ENCODE results near the gene RBBP9. TPM values are rescaled to one million over a fixed set of nuclear protein-coding genes. Genes with fewer than 3 reads are reported as not detected.

The RBBP9 gene
- 8.6 and 9.6 TPM in 2 replicates for polyA plus RNA-seq (2013)

GRCh38 chr20:18496740-18497592, at the start of gene RBBP9:
Gene RBBP9 (minus strand): TSS chr20:18497225. CDS start chr20:18497167, 58 bp downstream.
- Histone ChIP-seq H3K4me3 (ENCODE audit: low read depth, low read length) (peak within 1 kb of the TSS; percentile 98), H3K4ac (ENCODE audit: low read depth, low read length) (no peak within 1 kb of the TSS), H3K4me1 (ENCODE audit: control insufficient read depth in 1 of 2, insufficient read depth in 2 of 2, low read length in 2 of 2) (peaks cover 3 to 4% of the 10 kb centered on the region in 2 experiments), H2AK5ac (ENCODE audit: low read length) (peak within 1 kb of the TSS; percentile 79), H3K4me2 (ENCODE audit: low read length) (peak within 1 kb of the TSS; percentile 94), H3K79me2 (ENCODE audit: control insufficient read depth, insufficient read depth, low read length, poor library complexity) (peaks cover 3% of the 10 kb centered on the region), H3K27ac (ENCODE audit: low read depth, low read length) (peak within 1 kb of the TSS; percentile 6), H2AFZ (ENCODE audit: insufficient read depth, low read length, poor library complexity) (peak within 1 kb of the TSS; percentile 69), H3K18ac (ENCODE audit: low read length) (no peak within 1 kb of the TSS), H3K79me1 (ENCODE audit: low read length) (peaks cover 4% of the 10 kb centered on the region), H4K8ac (ENCODE audit: low read depth, low read length) (peak within 1 kb of the TSS; percentile 89), H4K91ac (ENCODE audit: low read depth, low read length) (peak within 1 kb of the TSS; percentile 60), H2BK5ac (ENCODE audit: low read depth, low read length, poor library complexity) (peak within 1 kb of the TSS; percentile 11), H2BK12ac (ENCODE audit: low read length) (peak within 1 kb of the TSS; percentile 32), H3K14ac (ENCODE audit: low read length) (peak within 1 kb of the TSS; percentile 52), H4K12ac (ENCODE audit: low read depth, low read length) (peak within 1 kb of the TSS; percentile 96), H3K9ac (ENCODE audit: low read length) (peak within 1 kb of the TSS; percentile 83), H3K36me3 (ENCODE audit: control insufficient read depth in 1 of 2, insufficient read depth in 2 of 2, low read length in 2 of 2) (peaks cover 0 to 6% of the 10 kb centered on the region in 2 experiments), H2BK120ac (ENCODE audit: insufficient read depth, low read length, poor library complexity) (peak within 1 kb of the TSS; percentile 13), H3K9me3 (ENCODE audit: insufficient read depth, low read depth, low read length) (no peaks in the 10 kb centered on the region), H3K23ac (ENCODE audit: low read length) (no peak within 1 kb of the TSS), H3K27me3 (ENCODE audit: insufficient read depth, low read length) (no peaks in the 10 kb centered on the region)
- WGBS (ENCODE audit: extremely low coverage, insufficient coverage, insufficient read length), result no CpG with 5 or more reads among the region's 31 CpGs
- DNase-seq, result peak; percentile 72 to 82

GRCh38 chr20:18545566-18545965, 48.5 kb upstream of the RBBP9 start:
- Histone ChIP-seq H3K27ac (ENCODE audit: low read depth, low read length) (no peak overlapping the region), H2AFZ (ENCODE audit: insufficient read depth, low read length, poor library complexity) (no peak overlapping the region), H3K4ac (ENCODE audit: low read depth, low read length) (no peak overlapping the region), H2BK5ac (ENCODE audit: low read depth, low read length, poor library complexity) (no peak overlapping the region), H3K9ac (ENCODE audit: low read length) (no peak overlapping the region), H4K8ac (ENCODE audit: low read depth, low read length) (no peak overlapping the region), H3K18ac (ENCODE audit: low read length) (no peak overlapping the region), H3K14ac (ENCODE audit: low read length) (no peak overlapping the region), H3K4me1 (ENCODE audit: control insufficient read depth in 1 of 2, insufficient read depth in 2 of 2, low read length in 2 of 2) (no peaks in the 10 kb centered on the region), H3K4me2 (ENCODE audit: low read length) (no peak overlapping the region), H4K12ac (ENCODE audit: low read depth, low read length) (no peak overlapping the region), H4K91ac (ENCODE audit: low read depth, low read length) (no peak overlapping the region), H2BK120ac (ENCODE audit: insufficient read depth, low read length, poor library complexity) (no peak overlapping the region), H3K79me1 (ENCODE audit: low read length) (no peaks in the 10 kb centered on the region), H3K27me3 (ENCODE audit: insufficient read depth, low read length) (no peaks in the 10 kb centered on the region), H3K4me3 (ENCODE audit: low read depth, low read length) (no peak overlapping the region), H3K23ac (ENCODE audit: low read length) (no peak overlapping the region), H3K9me3 (ENCODE audit: insufficient read depth, low read depth, low read length) (no peaks in the 10 kb centered on the region), H2BK12ac (ENCODE audit: low read length) (no peak overlapping the region), H3K36me3 (ENCODE audit: control insufficient read depth in 1 of 2, insufficient read depth in 2 of 2, low read length in 2 of 2) (peaks cover 29 to 48% of the 10 kb centered on the region in 2 experiments), H2AK5ac (ENCODE audit: low read length) (no peak overlapping the region), H3K79me2 (ENCODE audit: control insufficient read depth, insufficient read depth, low read length, poor library complexity) (no peaks in the 10 kb centered on the region)
- no peak for DNase-seq
- no CpG with 5 or more reads among the region's 1 CpG for WGBS (ENCODE audit: extremely low coverage, insufficient coverage, insufficient read length)

- Histone ChIP-seq H3K9me3 (ENCODE audit: insufficient read depth, low read depth, low read length) (no peaks in the 10 kb centered on the region), H3K4me1 (ENCODE audit: control insufficient read depth in 1 of 2, insufficient read depth in 2 of 2, low read length in 2 of 2) (no peaks in the 10 kb centered on the region)
These were observed 46.9 kb upstream of the RBBP9 start for GRCh38 chr20:18543932-18544331.

GRCh38 chr20:18543216-18543615, 46.2 kb upstream of the RBBP9 start:
- H3K14ac ChIP-seq (ENCODE audit: low read length), result no peak overlapping the region

More at GRCh38 chr20:18543932-18544331, 46.9 kb upstream of the RBBP9 start:
- Histone ChIP-seq H3K9ac (ENCODE audit: low read length) (no peak overlapping the region), H3K4ac (ENCODE audit: low read depth, low read length) (no peak overlapping the region), H3K36me3 (ENCODE audit: control insufficient read depth in 1 of 2, insufficient read depth in 2 of 2, low read length in 2 of 2) (peaks cover 27 to 45% of the 10 kb centered on the region in 2 experiments), H4K8ac (ENCODE audit: low read depth, low read length) (no peak overlapping the region), H3K18ac (ENCODE audit: low read length) (no peak overlapping the region), H3K23ac (ENCODE audit: low read length) (no peak overlapping the region), H4K91ac (ENCODE audit: low read depth, low read length) (no peak overlapping the region), H3K4me2 (ENCODE audit: low read length) (no peak overlapping the region), H3K14ac (ENCODE audit: low read length) (no peak overlapping the region), H2BK5ac (ENCODE audit: low read depth, low read length, poor library complexity) (no peak overlapping the region), H3K27me3 (ENCODE audit: insufficient read depth, low read length) (no peaks in the 10 kb centered on the region), H3K27ac (ENCODE audit: low read depth, low read length) (no peak overlapping the region), H4K12ac (ENCODE audit: low read depth, low read length) (no peak overlapping the region), H2BK120ac (ENCODE audit: insufficient read depth, low read length, poor library complexity) (no peak overlapping the region), H2AK5ac (ENCODE audit: low read length) (no peak overlapping the region), H3K79me1 (ENCODE audit: low read length) (no peaks in the 10 kb centered on the region), H3K4me3 (ENCODE audit: low read depth, low read length) (no peak overlapping the region), H2AFZ (ENCODE audit: insufficient read depth, low read length, poor library complexity) (no peak overlapping the region), H2BK12ac (ENCODE audit: low read length) (no peak overlapping the region), H3K79me2 (ENCODE audit: control insufficient read depth, insufficient read depth, low read length, poor library complexity) (no peaks in the 10 kb centered on the region)
- WGBS (ENCODE audit: extremely low coverage, insufficient coverage, insufficient read length), result no CpG with 5 or more reads among the region's 7 CpGs
- no peak for DNase-seq

More at GRCh38 chr20:18543216-18543615, 46.2 kb upstream of the RBBP9 start:
- H3K36me3 ChIP-seq (ENCODE audit: control insufficient read depth in 1 of 2, insufficient read depth in 2 of 2, low read length in 2 of 2), result peaks cover 28 to 43% of the 10 kb centered on the region in 2 experiments
- no peak for DNase-seq
- no peak overlapping the region for H3K18ac ChIP-seq (ENCODE audit: low read length)
- WGBS (ENCODE audit: extremely low coverage, insufficient coverage, insufficient read length), result no CpG with 5 or more reads among the region's 4 CpGs
- no peak overlapping the region for H2BK12ac ChIP-seq (ENCODE audit: low read length)
- H4K91ac ChIP-seq (ENCODE audit: low read depth, low read length), result no peak overlapping the region
- H3K4me1 ChIP-seq (ENCODE audit: control insufficient read depth in 1 of 2, insufficient read depth in 2 of 2, low read length in 2 of 2), result no peaks in the 10 kb centered on the region
- no peaks in the 10 kb centered on the region for H3K27me3 ChIP-seq (ENCODE audit: insufficient read depth, low read length)
- H3K27ac ChIP-seq (ENCODE audit: low read depth, low read length), result no peak overlapping the region
- no peak overlapping the region for H4K8ac ChIP-seq (ENCODE audit: low read depth, low read length)
- H2BK120ac ChIP-seq (ENCODE audit: insufficient read depth, low read length, poor library complexity), result no peak overlapping the region
- H2AK5ac ChIP-seq (ENCODE audit: low read length), result no peak overlapping the region
- H3K23ac ChIP-seq (ENCODE audit: low read length), result no peak overlapping the region
- H3K9ac ChIP-seq (ENCODE audit: low read length), result no peak overlapping the region
- H3K4ac ChIP-seq (ENCODE audit: low read depth, low read length), result no peak overlapping the region
- H3K79me2 ChIP-seq (ENCODE audit: control insufficient read depth, insufficient read depth, low read length, poor library complexity), result no peaks in the 10 kb centered on the region
- H2AFZ ChIP-seq (ENCODE audit: insufficient read depth, low read length, poor library complexity), result no peak overlapping the region
- H2BK5ac ChIP-seq (ENCODE audit: low read depth, low read length, poor library complexity), result no peak overlapping the region
- H3K9me3 ChIP-seq (ENCODE audit: insufficient read depth, low read depth, low read length), result no peaks in the 10 kb centered on the region
- no peaks in the 10 kb centered on the region for H3K79me1 ChIP-seq (ENCODE audit: low read length)
- no peak overlapping the region for H3K4me3 ChIP-seq (ENCODE audit: low read depth, low read length)
- H3K4me2 ChIP-seq (ENCODE audit: low read length), result no peak overlapping the region
- H4K12ac ChIP-seq (ENCODE audit: low read depth, low read length), result no peak overlapping the region

Measured in trophoblast cell (in vitro differentiated cells and primary cell).